ENCODE results near the gene EIF3A.
"Not testable (repeated sequence)": the region's sequence is repeated elsewhere in the genome, so short reads cannot be mapped to it uniquely, and the experiment has no call there.

The EIF3A gene

DNA sequence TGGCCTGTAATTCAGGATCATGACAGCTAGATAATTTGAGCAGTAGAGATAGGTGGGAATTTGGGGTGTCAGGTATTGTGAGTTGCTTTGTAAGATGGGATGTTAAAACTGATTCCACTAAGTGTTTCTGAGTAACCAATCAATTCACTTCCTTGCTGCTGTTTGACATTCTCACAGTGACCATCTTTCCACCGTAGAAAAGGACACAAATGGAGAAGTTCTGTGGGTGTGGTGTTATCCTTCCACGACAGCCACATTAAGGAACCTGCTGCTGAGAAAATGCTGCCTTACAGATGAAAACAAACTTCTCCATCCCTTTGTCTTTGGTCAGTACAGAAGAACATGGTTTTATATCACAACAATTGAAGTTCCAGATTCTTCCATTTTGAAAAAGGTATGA, 27.2 kb upstream of the EIF3A start:
- H3K27me3 Mint-ChIP-seq; ATAC-seq (replicated peaks; ENCODE audit: extremely low read depth, poor library complexity, severe bottlenecking): not testable (repeated sequence)

DNA sequence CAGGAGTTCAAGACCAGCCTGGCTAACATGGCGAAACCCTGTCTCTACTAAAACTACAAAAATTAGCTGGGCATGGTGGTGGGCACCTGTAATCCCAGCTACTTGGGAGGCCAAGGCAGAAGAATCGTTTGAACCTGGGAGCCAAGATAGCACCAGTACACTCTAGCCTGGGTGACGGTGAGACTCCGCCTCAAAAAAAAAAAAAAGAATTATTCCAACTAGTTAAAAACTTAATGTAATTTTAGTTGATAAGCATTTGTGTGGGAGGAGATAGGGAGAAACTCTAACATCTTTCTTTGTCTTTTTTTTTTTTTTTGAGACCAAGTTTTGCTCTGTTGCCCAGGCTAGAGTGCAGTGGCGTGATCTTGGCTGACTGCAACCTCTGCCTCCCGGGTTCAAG, 26.5 kb upstream of the EIF3A start:
- H3K9me3 Mint-ChIP-seq; H3K4me3 Mint-ChIP-seq; DNase-seq (ENCODE audit: low spot score in 2 of 2); H3K27me3 Mint-ChIP-seq; H3K27ac Mint-ChIP-seq (ENCODE audit: low read depth); ATAC-seq (replicated peaks; ENCODE audit: extremely low read depth, poor library complexity, severe bottlenecking): not testable (repeated sequence)
- Mint-ChIP-seq H3K36me3 (ENCODE audit: insufficient read depth) (peaks cover 34% of the 10 kb centered on the region), H3K4me1 (peaks cover 18% of the 10 kb centered on the region)

More for the DNA sequence above, 27.2 kb upstream of the EIF3A start:
- not testable (repeated sequence) for H3K27ac Mint-ChIP-seq (ENCODE audit: low read depth); DNase-seq (ENCODE audit: low spot score in 2 of 2); H3K4me3 Mint-ChIP-seq; H3K9me3 Mint-ChIP-seq
- Mint-ChIP-seq H3K36me3 (ENCODE audit: insufficient read depth) (peaks cover 39% of the 10 kb centered on the region), H3K4me1 (peaks cover 16% of the 10 kb centered on the region)

DNA sequence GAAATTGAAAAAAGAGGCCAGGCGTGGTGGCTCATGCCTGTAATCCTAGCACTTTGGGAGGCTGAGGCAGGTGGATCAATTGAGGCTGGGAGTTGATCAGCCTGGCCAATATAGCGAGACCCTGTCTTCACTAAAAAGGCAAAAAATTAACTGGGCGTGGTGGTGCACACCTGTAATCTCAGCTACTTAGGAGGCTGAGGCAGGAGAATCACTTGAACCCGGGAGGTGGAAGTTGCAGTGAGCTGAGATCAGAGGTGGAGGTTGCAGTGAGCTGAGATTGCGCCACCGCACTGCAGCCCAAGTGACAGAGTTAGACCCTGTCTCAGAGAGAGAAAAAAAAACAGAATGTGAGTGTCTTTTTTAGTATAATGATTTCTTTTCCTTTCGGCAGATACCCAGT, 25.3 kb upstream of the EIF3A start:
- DNase-seq (ENCODE audit: low spot score in 2 of 2); H3K27me3 Mint-ChIP-seq; H3K27ac Mint-ChIP-seq (ENCODE audit: low read depth); ATAC-seq (replicated peaks; ENCODE audit: extremely low read depth, poor library complexity, severe bottlenecking); H3K9me3 Mint-ChIP-seq: not testable (repeated sequence)
- peaks cover 26% of the 10 kb centered on the region for H3K4me1 Mint-ChIP-seq
- H3K36me3 Mint-ChIP-seq (ENCODE audit: insufficient read depth), result peaks cover 30% of the 10 kb centered on the region
- H3K4me3 Mint-ChIP-seq, result peak overlapping the region; percentile 76

DNA sequence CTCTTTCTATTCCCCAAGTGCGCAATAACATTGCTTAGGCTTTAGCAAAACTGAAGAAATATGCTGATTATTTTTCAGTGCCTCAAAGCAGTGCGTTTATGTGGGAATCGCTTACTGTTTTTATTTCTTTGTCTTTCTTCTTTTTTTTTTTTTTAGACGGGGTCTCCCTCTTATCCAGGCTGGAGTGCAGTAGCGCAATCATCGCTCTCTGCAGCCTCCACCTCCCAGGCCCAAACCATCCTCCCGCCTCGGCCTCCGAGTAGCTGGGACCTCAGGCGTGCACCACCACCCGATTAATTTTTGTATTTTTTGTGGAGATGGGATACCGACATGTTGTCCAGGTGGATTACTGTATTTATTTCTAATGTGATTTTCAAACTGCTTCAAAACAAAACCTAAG, 24.5 kb upstream of the EIF3A start:
- DNase-seq (ENCODE audit: low spot score in 2 of 2), result no peak
- H3K4me1 Mint-ChIP-seq, result peaks cover 30% of the 10 kb centered on the region
- H3K9me3 Mint-ChIP-seq, result no peaks in the 10 kb centered on the region
- H3K27me3 Mint-ChIP-seq, result no peaks in the 10 kb centered on the region
- peak overlapping the region; percentile 76 for H3K4me3 Mint-ChIP-seq
- no peak for ATAC-seq (replicated peaks; ENCODE audit: extremely low read depth, poor library complexity, severe bottlenecking)
- H3K36me3 Mint-ChIP-seq (ENCODE audit: insufficient read depth), result peaks cover 24% of the 10 kb centered on the region
- H3K27ac Mint-ChIP-seq (ENCODE audit: low read depth), result peak overlapping the region; percentile 84

DNA sequence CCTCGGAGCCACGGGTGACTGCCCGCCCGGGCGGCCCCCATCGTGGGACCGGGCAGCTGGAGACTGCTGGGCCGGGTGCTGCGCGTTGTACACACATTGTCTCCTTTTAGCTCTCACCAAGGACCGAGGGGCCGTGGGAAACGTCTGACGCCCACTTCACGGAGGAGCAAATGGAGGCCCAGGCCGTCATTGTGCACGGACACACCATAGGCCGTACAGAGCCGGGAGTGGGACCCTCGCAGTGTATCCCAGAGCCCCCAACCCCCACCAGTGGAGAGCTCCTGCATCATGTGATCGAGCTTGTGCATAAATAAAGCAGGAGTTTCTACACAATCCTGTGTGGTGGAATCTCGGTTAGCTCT, 24.0 kb upstream of the EIF3A start:
- Mint-ChIP-seq H3K27ac (ENCODE audit: low read depth) (peak overlapping the region; percentile 84), H3K27me3 (no peaks in the 10 kb centered on the region), H3K36me3 (ENCODE audit: insufficient read depth) (peaks cover 18% of the 10 kb centered on the region), H3K4me1 (peaks cover 30% of the 10 kb centered on the region), H3K9me3 (no peaks in the 10 kb centered on the region), H3K4me3 (peak overlapping the region; percentile 76)
- ATAC-seq (replicated peaks; ENCODE audit: extremely low read depth, poor library complexity, severe bottlenecking) (no peak), DNase-seq (ENCODE audit: low spot score in 2 of 2) (no peak)

DNA sequence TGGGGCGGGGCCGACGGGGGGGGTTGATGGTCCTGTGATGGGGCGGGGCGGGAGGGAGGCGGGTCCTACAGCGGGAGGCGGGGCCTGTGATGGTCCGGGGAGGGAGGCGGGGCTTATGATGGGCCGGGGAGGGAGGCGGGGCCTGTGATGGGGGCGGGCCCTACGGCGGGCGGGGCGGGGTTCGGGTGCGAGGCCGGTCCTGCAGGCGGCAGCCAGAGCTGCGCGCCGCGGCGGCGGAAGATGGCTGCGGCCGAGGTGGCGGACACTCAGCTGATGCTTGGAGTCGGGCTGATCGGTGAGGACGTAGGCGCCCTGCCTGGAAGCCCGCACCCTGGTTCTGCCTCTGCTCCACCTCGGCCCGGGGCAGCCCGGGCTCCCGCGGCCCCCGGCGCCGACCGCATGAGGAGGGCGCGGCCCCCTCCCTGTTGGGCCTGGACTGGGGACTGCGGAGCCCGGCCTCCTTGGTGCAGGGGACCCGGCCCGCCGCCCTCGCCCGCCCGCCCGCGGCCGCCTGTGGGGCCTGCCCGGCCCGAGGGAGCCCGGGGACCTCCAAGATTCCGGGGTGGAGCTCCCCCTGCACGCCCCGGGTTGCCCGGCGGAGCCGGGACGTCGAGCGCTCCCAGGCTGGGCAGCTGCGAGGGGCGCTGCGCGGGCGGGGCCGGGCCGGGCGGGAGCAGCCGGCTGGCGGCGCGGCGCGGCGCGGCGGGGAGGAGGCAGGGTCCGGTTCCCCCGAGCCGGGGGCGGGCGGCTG, 23.5 kb upstream of the EIF3A start, which contains the start of gene DENND10:
Gene DENND10 (plus strand): TSS at position 211 of the 751 bp plus-strand sequence. CDS start 30 bp downstream, at position 241.
- peaks cover 17% of the 10 kb centered on the region for H3K36me3 Mint-ChIP-seq (ENCODE audit: insufficient read depth)
- H3K4me3 Mint-ChIP-seq, result peak within 1 kb of the TSS; percentile 87
- no peaks in the 10 kb centered on the region for H3K9me3 Mint-ChIP-seq
- ATAC-seq (replicated peaks; ENCODE audit: extremely low read depth, poor library complexity, severe bottlenecking) (peak; percentile 72), DNase-seq (ENCODE audit: low spot score in 2 of 2) (peak; percentile 42 to 44)
- peak within 1 kb of the TSS; percentile 93 for H3K27ac Mint-ChIP-seq (ENCODE audit: low read depth)
- H3K4me1 Mint-ChIP-seq, result peaks cover 30% of the 10 kb centered on the region
- no peaks in the 10 kb centered on the region for H3K27me3 Mint-ChIP-seq

DNA sequence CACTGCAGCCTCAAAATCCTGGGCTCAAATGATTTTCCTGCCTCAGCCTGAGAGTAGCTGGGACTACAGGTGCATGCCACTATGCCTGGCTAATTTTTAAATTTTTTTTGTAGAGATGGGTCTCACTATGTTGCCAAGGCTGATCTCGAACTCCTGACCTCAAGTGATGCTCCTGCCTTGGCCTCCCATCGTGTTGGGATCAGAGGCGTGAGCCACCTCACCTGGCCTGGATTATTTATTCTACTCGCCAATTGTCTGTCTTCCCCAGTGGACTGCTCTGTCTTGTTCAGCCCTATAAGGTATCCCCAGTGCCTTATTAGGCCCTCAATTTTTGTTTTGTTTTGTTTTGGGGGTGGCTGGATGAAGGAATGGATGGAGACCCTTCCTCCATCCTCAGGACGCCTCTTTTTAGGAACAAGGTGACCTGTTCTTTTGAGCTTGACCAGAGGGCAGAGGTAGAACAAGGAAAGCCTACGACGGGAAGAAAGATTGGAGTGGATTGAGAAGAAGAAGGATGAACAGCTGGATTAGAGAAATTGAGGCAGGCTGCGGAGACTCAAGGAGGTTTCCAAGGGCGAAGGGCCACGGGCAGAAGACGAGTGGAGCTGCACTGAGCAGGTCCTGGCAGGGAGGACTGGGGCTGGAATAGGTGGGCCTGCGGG, 22.8 kb upstream of the EIF3A start:
- peaks cover 30% of the 10 kb centered on the region for H3K4me1 Mint-ChIP-seq
- H3K27ac Mint-ChIP-seq (ENCODE audit: low read depth), result peak overlapping the region; percentile 93
- no peak for DNase-seq (ENCODE audit: low spot score in 2 of 2)
- no peak for ATAC-seq (replicated peaks; ENCODE audit: extremely low read depth, poor library complexity, severe bottlenecking)
- no peaks in the 10 kb centered on the region for H3K9me3 Mint-ChIP-seq
- H3K27me3 Mint-ChIP-seq, result no peaks in the 10 kb centered on the region
- H3K4me3 Mint-ChIP-seq, result peak overlapping the region; percentile 87
- H3K36me3 Mint-ChIP-seq (ENCODE audit: insufficient read depth), result peaks cover 15% of the 10 kb centered on the region

DNA sequence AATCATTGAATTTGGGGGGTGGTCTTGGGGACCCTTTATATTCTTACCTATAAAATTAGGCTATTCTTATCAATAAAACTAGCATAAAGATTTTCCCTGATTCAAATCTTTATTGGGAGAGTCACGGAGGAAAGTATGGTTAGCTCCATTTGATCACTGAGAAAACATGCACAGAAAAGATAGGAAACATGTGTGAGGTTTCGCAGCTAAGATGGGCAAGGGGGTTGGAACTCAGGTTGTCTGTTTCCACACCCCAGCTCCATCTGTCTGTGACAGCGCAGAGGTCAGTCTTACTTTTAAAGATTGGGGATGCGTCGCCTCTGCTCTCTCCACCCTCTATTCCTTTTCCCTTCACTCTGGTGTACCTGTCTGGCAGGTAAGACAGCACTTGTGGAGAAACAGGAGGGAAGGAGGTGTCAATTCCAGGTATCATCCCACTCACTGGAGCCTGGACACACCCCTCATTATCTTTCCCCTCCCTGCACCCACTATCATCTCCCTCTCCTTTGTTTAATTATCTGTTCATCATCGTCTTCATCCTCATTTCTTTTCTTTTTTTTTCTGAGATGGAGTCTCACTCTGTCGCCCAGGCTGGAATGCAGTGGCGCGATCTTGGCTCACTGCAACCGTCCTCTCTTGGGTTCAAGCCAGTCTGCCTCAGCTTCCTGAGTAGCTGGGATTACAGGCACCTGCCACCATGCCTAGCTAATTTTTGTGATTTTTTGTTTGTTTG, 20.9 kb upstream of the EIF3A start:
- ATAC-seq (replicated peaks; ENCODE audit: extremely low read depth, poor library complexity, severe bottlenecking) (no peak), DNase-seq (ENCODE audit: low spot score in 2 of 2) (no peak)
- H3K36me3 Mint-ChIP-seq (ENCODE audit: insufficient read depth), result peaks cover 3% of the 10 kb centered on the region
- no peaks in the 10 kb centered on the region for H3K9me3 Mint-ChIP-seq
- H3K27me3 Mint-ChIP-seq, result no peaks in the 10 kb centered on the region
- peaks cover 30% of the 10 kb centered on the region for H3K4me1 Mint-ChIP-seq
- no peak overlapping the region for H3K4me3 Mint-ChIP-seq
- no peak overlapping the region for H3K27ac Mint-ChIP-seq (ENCODE audit: low read depth)

DNA sequence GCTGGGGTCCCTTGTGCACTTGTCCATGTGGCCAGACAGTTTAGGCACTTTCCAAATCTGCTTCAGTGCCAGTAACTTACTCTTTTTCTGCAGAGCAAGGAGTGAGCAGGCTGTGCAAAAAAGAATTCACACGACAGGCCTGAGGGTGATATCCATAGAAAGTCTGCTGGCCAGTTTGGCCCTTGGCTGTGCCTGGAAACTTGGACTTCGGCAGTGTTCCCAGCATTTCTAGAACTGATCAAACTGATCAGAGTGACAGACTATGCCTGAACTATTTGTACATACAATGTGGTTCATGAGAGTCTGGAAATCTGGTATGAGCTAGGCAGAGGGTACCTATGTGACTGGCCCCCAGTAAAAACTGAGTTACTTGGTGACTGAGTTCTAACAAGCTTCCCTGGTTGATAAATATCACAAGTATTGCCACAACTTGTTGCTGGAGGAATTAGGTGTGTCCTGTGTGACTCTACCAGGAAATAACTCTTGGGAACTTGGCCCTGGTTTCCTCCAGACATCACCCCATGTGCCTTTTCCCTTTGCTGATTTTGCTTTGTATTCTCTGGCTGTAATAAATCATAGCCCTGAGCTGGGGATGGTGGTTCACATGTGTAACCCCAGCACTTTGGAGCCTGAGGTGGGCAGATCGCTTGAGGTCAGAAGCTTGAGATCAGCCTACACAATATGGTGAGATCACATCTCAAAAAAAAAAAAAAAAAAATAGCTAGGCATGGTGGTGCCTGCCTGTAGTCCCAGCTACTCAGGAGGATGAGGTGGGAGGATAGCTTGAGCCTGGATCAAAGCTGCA, 20.0 kb upstream of the EIF3A start:
- H3K27me3 Mint-ChIP-seq, result no peaks in the 10 kb centered on the region
- no peak overlapping the region for H3K4me3 Mint-ChIP-seq
- peaks cover 38% of the 10 kb centered on the region for H3K4me1 Mint-ChIP-seq
- peaks cover 7% of the 10 kb centered on the region for H3K36me3 Mint-ChIP-seq (ENCODE audit: insufficient read depth)
- H3K27ac Mint-ChIP-seq (ENCODE audit: low read depth), result no peak overlapping the region
- DNase-seq (ENCODE audit: low spot score in 2 of 2) (no peak), ATAC-seq (replicated peaks; ENCODE audit: extremely low read depth, poor library complexity, severe bottlenecking) (no peak)
- H3K9me3 Mint-ChIP-seq, result no peaks in the 10 kb centered on the region

DNA sequence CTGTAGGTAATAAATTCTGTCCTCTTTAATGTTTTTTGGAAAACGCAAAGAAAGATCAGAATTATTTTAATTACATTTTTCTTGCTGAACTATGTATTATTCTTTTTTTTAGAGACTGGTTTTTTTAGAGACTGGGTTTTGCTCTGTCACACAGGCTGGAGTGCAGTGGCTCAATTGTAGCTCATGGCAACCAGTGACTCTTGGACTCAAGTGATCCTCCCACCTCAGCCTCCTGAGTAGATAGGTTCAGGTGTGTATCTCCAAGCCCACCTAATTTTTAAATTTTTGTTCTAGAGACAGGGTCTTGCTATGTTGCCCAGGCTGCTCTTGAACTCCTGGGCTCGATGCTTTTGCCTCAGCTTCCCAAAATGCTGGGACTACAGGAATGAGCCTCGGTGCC, 18.0 kb upstream of the EIF3A start:
- peaks cover 4% of the 10 kb centered on the region for H3K36me3 Mint-ChIP-seq (ENCODE audit: insufficient read depth)
- ATAC-seq (replicated peaks; ENCODE audit: extremely low read depth, poor library complexity, severe bottlenecking), result no peak
- H3K4me3 Mint-ChIP-seq, result no peak overlapping the region
- no peak for DNase-seq (ENCODE audit: low spot score in 2 of 2)
- H3K9me3 Mint-ChIP-seq, result no peaks in the 10 kb centered on the region
- peaks cover 34% of the 10 kb centered on the region for H3K4me1 Mint-ChIP-seq
- no peaks in the 10 kb centered on the region for H3K27me3 Mint-ChIP-seq
- no peak overlapping the region for H3K27ac Mint-ChIP-seq (ENCODE audit: low read depth)

DNA sequence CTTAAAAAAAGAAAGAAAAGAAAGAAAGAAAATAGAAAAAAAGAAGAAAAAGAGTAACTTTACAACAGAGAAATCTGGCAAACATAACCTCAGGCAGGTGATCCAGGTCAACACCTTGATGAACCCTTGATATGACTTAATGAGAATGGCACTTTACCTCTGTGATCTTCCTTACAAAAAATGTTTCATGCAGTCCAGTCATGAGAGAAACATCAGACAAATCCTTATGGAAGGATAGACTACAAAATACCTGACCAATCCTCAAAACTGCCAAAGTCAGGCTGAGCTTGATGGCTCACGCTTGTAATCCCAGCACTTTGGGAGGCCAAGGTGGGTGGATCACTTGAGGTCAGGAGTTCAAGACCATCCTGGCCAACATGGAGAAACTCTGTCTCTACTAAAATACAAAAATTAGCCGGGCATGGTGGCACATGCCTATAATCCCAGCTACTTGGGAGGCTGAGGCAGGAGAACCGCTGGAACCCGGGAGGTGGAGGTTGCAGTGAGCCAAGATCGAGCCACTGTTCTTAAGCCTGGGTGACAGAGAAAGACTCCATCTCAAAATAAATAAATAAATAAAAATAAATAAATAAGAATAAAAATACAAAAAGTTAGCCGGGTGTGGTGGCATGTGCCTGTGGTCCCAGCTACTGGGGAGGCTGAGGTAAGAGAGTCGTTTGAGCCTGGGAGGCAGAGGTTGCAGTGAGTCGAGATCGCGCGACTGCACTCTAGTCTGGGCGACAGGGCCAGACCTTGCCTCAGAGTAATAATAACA, 16.2 kb upstream of the EIF3A start:
- Mint-ChIP-seq H3K4me1 (peaks cover 35% of the 10 kb centered on the region), H3K27ac (ENCODE audit: low read depth) (peak overlapping the region; percentile 84)
- H3K27me3 Mint-ChIP-seq; DNase-seq (ENCODE audit: low spot score in 2 of 2); H3K9me3 Mint-ChIP-seq; H3K36me3 Mint-ChIP-seq (ENCODE audit: insufficient read depth); H3K4me3 Mint-ChIP-seq; ATAC-seq (replicated peaks; ENCODE audit: extremely low read depth, poor library complexity, severe bottlenecking): not testable (repeated sequence)
